Measurements from ENCODE around the gene CCDC78.

CCDC78 gene

DNA sequence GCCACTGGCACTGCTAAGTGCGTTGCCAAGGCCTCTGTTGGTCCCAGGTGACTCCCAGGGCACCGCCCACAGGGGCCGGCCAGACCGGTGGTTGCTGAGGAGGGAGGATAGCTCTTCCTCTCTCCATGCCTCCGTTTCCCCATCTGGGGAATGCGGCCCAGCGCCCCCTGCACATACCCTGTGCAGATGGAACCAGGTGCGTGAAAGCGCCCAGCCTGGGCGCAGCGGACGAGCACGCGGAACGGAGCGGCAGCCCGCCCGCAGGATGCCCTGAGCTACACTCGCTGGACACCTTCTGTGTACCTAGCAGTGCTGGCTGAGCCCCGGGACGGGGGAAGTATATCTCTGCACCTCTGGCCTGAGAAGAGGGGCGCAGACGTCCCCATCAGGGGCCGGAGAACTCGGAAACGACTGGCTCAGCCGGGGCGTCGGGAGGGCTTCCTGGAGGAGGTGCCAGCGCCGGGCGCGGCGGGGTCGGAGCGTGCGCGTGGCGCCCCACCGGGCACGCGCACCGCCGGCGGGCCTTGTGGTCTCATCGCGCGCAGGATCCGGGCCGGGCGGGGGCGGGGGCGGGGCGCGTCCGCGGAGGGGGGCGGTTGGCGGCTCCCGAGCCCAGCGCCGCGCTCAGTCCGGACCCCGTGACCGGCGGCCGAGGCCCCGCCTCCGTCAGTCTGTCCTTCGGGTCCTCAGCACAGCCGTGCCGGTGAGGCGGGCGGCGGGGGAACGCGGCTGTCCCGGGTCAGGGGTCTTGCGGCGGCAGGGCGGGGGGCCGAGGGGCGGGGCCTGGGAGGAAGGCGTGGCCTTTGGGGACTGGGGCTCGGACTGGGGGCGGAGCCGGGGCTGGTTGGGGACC is at the start of gene CCDC78, which contains the start of gene HAGHL:
CCDC78 (minus strand) TSS at position 6 of the 853 bp plus-strand sequence. CDS start 76 bp downstream, outside the sequence.
HAGHL (plus strand) TSS at position 669 of the 853 bp plus-strand sequence. CDS start 404 bp downstream, outside the sequence.
- no peak for DNase-seq (ENCODE audit: low spot score)

DNA sequence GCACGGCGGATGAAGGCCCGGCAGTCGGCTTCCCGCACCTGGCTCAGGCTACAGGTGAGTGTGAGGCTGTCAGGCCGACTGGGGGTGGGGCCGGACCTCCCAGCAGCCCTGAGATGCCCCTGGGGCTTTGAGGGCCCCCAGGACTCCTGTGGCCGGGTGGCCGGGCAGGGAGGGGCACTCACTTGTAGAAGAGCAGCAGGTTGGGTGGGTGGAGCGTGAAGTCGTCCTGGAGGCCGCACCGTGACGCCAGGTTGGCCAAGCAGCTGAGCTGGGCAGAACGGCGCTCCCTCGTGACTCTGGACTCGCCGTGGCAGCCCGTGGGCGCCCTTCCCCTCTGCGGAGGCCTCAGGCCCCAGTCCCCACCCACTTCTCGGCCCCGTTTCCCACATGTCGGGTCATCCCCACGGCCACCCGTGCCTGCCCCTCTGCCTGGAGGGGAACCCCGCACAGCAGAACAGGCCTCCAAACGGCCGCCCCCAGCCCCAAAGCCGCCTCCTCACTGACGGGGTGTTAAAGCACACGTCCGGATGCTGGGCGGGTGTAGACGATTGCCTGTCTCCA is 49.1 kb upstream of the CCDC78 start:
- DNase-seq (ENCODE audit: low spot score) = no peak

GRCh38 chr16:774086-775001 is 48.1 kb upstream of the CCDC78 start:
- no peak for DNase-seq (ENCODE audit: low spot score)

- DNase-seq (ENCODE audit: low spot score) = no peak
Measured at GRCh38 chr16:772959-773358, 46.7 kb upstream of the CCDC78 start.

- no peak for DNase-seq (ENCODE audit: low spot score)
Measured at GRCh38 chr16:770411-770810, 44.2 kb upstream of the CCDC78 start.

- DNase-seq (ENCODE audit: low spot score) = no peak
Measured at GRCh38 chr16:769934-770333, 43.7 kb upstream of the CCDC78 start.

- DNase-seq (ENCODE audit: low spot score) = no peak
Measured at GRCh38 chr16:769184-769784, 43.0 kb upstream of the CCDC78 start.

DNA sequence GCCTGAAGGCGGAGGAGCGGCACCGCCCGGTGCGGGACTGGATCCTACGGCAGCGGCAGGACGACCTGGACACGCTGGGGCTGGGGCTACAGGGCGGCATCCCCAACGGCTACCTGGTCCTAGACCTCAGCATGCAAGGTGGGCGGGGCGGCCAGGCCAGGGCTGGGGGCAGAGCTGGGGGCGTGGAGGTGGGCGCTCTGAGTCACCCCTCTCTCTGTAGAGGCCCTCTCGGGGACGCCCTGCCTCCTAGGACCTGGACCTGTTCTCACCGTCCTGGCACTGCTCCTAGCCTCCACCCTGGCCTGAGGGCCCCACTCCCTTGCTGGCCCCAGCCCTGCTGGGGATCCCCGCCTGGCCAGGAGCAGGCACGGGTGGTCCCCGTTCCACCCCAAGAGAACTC is 42.2 kb upstream of the CCDC78 start:
- DNase-seq (ENCODE audit: low spot score) = no peak

DNA sequence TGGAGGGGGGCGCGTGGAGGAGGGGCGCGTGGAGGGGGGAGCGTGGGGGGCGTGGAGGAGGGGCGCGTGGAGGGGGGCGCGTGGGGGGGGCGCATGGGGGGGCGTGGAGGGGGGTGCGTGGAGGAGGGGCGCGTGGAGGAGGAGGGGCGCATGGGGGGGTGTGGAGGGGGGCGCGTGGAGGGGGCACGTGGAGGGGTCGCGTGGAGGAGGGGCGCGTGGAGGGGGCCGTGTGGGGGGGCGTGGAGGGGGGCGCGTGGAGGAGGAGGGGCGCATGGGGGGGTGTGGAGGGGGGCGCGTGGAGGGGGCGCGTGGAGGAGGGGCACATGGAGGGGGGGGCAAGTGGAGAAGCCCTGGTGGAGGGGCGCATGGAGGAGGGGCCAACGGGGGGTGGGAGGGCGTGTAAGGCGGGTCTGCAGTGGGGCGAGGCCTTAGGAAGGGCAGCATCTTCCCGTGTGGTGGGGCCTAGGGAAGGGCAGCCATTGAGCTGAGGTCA is 41.5 kb upstream of the CCDC78 start:
- no peak for DNase-seq (ENCODE audit: low spot score)

DNA sequence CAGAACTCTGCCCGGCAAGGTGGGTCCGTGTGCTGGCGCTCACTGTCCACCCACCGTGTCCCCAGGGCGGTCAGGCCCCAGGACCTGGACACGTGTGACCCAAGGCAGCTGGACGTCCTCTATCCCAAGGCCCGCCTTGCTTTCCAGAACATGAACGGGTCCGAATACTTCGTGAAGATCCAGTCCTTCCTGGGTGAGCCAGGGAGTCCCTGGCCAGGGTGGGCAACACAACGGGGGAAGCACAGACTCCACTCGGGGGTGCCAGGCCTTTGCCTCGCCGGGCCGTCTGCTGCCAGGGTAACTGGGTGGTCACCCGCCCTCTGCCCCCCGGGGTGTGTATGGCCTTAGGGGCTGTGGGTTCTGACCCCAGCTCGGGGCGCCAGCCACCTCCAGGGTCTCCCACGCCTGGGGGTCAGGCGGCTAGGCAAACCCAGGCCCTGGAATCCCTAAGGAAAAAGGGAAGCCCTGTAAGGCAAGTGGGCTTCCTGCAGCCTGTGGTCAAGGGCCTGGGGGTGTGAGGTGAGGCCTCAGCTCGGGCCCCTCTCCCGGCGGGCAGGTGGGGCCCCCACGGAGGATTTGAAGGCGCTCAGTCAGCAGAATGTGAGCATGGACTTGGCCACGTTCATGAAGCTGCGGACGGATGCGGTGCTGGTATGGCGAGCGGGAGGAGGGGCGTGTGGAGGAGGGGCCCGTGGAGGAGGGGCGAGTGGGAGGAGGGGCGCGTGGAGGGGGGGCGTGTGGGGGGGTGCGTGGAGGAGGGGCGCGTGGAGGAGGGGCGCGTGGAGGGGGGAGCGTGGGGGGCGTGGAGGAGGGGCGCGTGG is 40.8 kb upstream of the CCDC78 start:
- no peak for DNase-seq (ENCODE audit: low spot score)

DNA sequence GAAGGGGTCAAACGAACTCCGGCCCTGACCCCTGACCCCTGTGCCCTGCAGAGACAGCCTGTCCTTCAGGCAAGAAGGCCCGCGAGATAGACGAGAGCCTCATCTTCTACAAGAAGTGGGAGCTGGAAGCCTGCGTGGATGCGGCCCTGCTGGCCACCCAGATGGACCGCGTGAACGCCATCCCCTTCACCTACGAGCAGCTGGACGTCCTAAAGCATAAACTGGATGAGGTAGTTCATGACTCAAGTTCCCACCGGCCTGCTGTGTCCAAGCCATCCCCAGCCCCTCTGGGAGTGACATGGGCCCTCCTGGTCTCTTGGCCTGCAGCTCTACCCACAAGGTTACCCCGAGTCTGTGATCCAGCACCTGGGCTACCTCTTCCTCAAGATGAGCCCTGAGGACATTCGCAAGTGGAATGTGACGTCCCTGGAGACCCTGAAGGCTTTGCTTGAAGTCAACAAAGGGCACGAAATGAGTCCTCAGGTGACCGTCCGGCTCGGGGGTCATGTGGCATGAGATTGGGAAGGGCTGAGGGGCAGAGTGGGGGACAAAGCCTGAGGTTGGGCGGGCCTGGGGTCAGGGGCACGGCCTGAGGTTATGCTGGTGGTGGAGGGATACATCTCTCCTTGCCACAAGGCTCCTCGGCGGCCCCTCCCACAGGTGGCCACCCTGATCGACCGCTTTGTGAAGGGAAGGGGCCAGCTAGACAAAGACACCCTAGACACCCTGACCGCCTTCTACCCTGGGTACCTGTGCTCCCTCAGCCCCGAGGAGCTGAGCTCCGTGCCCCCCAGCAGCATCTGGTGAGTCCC is 40.0 kb upstream of the CCDC78 start:
- DNase-seq (ENCODE audit: low spot score) = no peak

DNA sequence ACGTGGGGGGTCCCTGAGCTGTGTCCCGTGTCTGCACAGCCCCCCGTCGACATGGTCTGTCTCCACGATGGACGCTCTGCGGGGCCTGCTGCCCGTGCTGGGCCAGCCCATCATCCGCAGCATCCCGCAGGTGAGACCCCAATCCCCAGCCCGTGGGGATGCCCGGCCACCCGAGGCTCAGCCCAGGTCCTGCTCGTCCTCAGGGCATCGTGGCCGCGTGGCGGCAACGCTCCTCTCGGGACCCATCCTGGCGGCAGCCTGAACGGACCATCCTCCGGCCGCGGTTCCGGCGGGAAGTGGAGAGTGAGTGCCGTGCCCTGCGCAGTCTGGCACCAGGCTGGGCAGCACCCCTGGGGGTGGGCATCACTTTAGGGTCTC is 39.2 kb upstream of the CCDC78 start:
- no peak for DNase-seq (ENCODE audit: low spot score)

DNA sequence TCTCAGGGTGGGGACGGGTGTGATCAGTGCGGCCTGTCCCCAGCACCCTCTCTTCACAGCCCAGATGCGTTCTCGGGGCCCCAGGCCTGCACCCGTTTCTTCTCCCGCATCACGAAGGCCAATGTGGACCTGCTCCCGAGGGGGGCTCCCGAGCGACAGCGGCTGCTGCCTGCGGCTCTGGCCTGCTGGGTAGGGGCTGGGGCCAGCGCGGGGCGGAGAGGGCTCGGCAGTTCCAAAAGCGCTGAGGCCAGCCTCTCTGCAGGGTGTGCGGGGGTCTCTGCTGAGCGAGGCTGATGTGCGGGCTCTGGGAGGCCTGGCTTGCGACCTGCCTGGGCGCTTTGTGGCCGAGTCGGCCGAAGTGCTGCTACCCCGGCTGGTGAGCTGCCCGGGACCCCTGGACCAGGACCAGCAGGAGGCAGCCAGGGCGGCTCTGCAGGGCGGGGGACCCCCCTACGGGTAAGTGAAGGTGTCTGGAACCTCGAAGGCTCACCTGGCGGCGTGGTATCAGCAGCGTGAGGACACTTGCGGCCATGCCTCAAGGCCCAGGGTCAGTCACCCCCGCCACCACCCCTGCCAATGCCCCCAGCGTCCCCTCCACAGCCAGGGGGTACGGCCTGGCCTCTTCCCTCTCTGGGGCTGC is 38.7 kb upstream of the CCDC78 start:
- no peak for DNase-seq (ENCODE audit: low spot score)

- no peak for DNase-seq (ENCODE audit: low spot score)
Measured at GRCh38 chr16:764184-764750, 38.0 kb upstream of the CCDC78 start.

- no peak for DNase-seq (ENCODE audit: low spot score)
Measured at GRCh38 chr16:763369-764183, 37.3 kb upstream of the CCDC78 start.

- no peak for DNase-seq (ENCODE audit: low spot score)
Measured at GRCh38 chr16:762595-763268, 36.5 kb upstream of the CCDC78 start.

- no peak for DNase-seq (ENCODE audit: low spot score)
Measured at GRCh38 chr16:761625-762513, 35.6 kb upstream of the CCDC78 start.

All from SW480 (cell line).